B cell (primary cell): ENCODE data around the gene GCAT. TPM values are rescaled to one million over a fixed set of nuclear protein-coding genes. Genes with fewer than 3 reads are reported as not detected.
A peak's percentile ranks its signal among the peaks of the same experiment; 100 is the strongest.

Experiments used
- ATAC-seq: fragments of 200-7000 bp; cut with Tn5 transposase; one replicate; pipeline ENCODE4 v1.10.0; 2021; ENCODE audit warnings: low read depth, mild to moderate bottlenecking, moderate number of reproducible peaks, moderate library complexity
- CTCF ChIA-PET: fragments of 350-600 bp; sonication (Branson Sonifier 250); formaldehyde crosslinking; loops from one replicate; lab custom pipeline; 2021; ENCODE audit warnings: antibody characterized with exemption, inconsistent platforms; lab: Charles Lee
- POLR2A ChIA-PET: fragments of 350-600 bp; sonication (Branson Sonifier 250); formaldehyde crosslinking; loops from one replicate; lab custom pipeline; 2021; ENCODE audit warnings: antibody characterized with exemption; lab: Charles Lee
- DNase-seq: peaks from one replicate; pipeline ENCODE4 v3.0.0; 2013
- H2AFZ ChIP-seq: 2 replicates; pipeline ENCODE4 v1.6.1; 2012; ENCODE audit warnings: mild to moderate bottlenecking, low read depth, low read length; ENCODE audit not compliant: insufficient read depth, poor library complexity, severe bottlenecking
- H3K27ac ChIP-seq, 2 donors: 1 replicate in 1 of 2; 2 replicates in 1 of 2; pipeline ENCODE4 v1.5.1; 2012 to 2013; ENCODE audit warnings: low read length in 2 of 2, mild to moderate bottlenecking in 2 of 2, moderate library complexity in 1 of 2
- H3K27me3 ChIP-seq, 4 experiments: fragments of 200-600 bp in 1 of 4; sonication (generic) in 1 of 4; replicated peaks in 1 of 4; 1 replicate in 2 of 4; 2 replicates in 2 of 4; pipeline versions ENCODE4 v1.6.1 to v1.7.0; 2013 to 2016; ENCODE audit warnings: low read length in 3 of 4, mild to moderate bottlenecking in 2 of 4, mixed read lengths in 1 of 4, moderate library complexity in 1 of 4; ENCODE audit not compliant: insufficient read depth in 4 of 4, control insufficient read depth in 3 of 4; ENCODE audit errors: control extremely low read depth in 1 of 4
- H3K36me3 ChIP-seq, 2 experiments: replicated peaks in 1 of 2; 1 replicate in 1 of 2; 2 replicates in 1 of 2; pipeline versions ENCODE4 v1.6.1 to v1.7.1; 2013; ENCODE audit warnings: low read length in 1 of 2; ENCODE audit not compliant: insufficient read depth in 2 of 2, control insufficient read depth in 1 of 2; ENCODE audit errors: control extremely low read depth in 1 of 2, extremely low read depth in 1 of 2
- H3K4me1 ChIP-seq, 2 donors: fragments of 200-600 bp in 1 of 2; sonication (generic) in 1 of 2; 1 replicate in 1 of 2; 2 replicates in 1 of 2; pipeline versions ENCODE4 v1.5.1 to v1.6.1; 2013 to 2017; ENCODE audit warnings: low read length in 2 of 2; ENCODE audit not compliant: control insufficient read depth in 2 of 2, insufficient read depth in 2 of 2
- H3K4me2 ChIP-seq: replicated peaks from 2 replicates; pipeline ENCODE3; 2012; ENCODE audit warnings: mild to moderate bottlenecking, low read depth, low read length; ENCODE audit not compliant: poor library complexity, severe bottlenecking
- H3K4me3 ChIP-seq, 5 experiments: fragments of 200-600 bp in 1 of 5; sonication (generic) in 1 of 5; 1 replicate in 3 of 5; 2 replicates in 2 of 5; pipeline versions ENCODE4 v1.5.1 to v1.7.0; 2011 to 2016; ENCODE audit warnings: low read length in 4 of 5, mild to moderate bottlenecking in 4 of 5, low read depth in 2 of 5, control low read depth in 1 of 5, moderate library complexity in 1 of 5; ENCODE audit not compliant: insufficient read depth in 1 of 5; ENCODE audit errors: control extremely low read depth in 1 of 5, extremely low read depth in 1 of 5
- H3K79me2 ChIP-seq: fragments of 200-600 bp; sonication (generic); one replicate; pipeline ENCODE4 v1.6.0; 2016; ENCODE audit warnings: low read length; ENCODE audit not compliant: control insufficient read depth, insufficient read depth
- H3K9ac ChIP-seq: fragments of 200-600 bp; sonication (generic); 2 replicates; pipeline ENCODE4 v1.6.1; 2017; ENCODE audit warnings: mild to moderate bottlenecking, low read length, moderate library complexity
- H3K9me3 ChIP-seq, 3 donors: one replicate each; pipeline versions ENCODE4 v1.6.1 to v1.7.1; 2013; ENCODE audit warnings: low read length in 2 of 3; ENCODE audit not compliant: control insufficient read depth in 2 of 3, insufficient read depth in 1 of 3; ENCODE audit errors: control extremely low read depth in 1 of 3
- H4K20me1 ChIP-seq: 2 replicates; pipeline ENCODE4 v1.6.0; 2012; ENCODE audit warnings: mild to moderate bottlenecking, low read length; ENCODE audit not compliant: insufficient read depth, control insufficient read depth, poor library complexity, severe bottlenecking
- H3K27ac Mint-ChIP-seq: one replicate; pipeline ENCODE4 v1.8.0; 2021; ENCODE audit warnings: mixed read lengths
- H3K27me3 Mint-ChIP-seq: one replicate; pipeline ENCODE4 v1.8.0; 2021; ENCODE audit warnings: mixed read lengths
- H3K4me1 Mint-ChIP-seq: one replicate; pipeline ENCODE4 v1.8.0; 2021; ENCODE audit warnings: mixed read lengths
- H3K4me3 Mint-ChIP-seq: one replicate; pipeline ENCODE4 v1.8.0; 2021; ENCODE audit warnings: mixed read lengths
- H3K9me3 Mint-ChIP-seq: one replicate; pipeline ENCODE4 v1.8.0; 2022; ENCODE audit warnings: mixed read lengths; ENCODE audit not compliant: insufficient read depth
- EZH2 ChIP-seq: IDR thresholded peaks from 2 replicates; pipeline ENCODE4 v1.6.1; 2012; ENCODE audit warnings: borderline replicate concordance, low read depth, mild to moderate bottlenecking, moderate library complexity, low read length; ENCODE audit not compliant: insufficient read depth, poor library complexity, severe bottlenecking
- WGBS: methylation state at CpG from one replicate; pipeline ENCODE4 v1.1.5; 2013; ENCODE audit warnings: missing lambda C conversion rate; ENCODE audit not compliant: insufficient coverage; 5-methylcytosine and 5-hydroxymethylcytosine counted together
- intact Hi-C: fragments of 100-400 bp; cut with micrococcal nuclease; formaldehyde crosslinking; loops from one replicate; pipeline ENCODE4 v1.10.0; 2022
- polyA plus RNA-seq: library from polyadenylated mRNA; depleted of rRNA; stranded (reverse); fragments of >200 nt; gene quantifications from 2 replicates; pipeline ENCODE4 v1.2.3, GENCODE V29; 2012
- total RNA-seq, 2 donors: library from RNA; stranded (reverse); fragments of 120-200 nt in 1 of 2; gene quantifications; 1 replicate in 1 of 2; 2 replicates in 1 of 2; pipeline versions ENCODE4 v1.2.3 to v1.2.4, GENCODE V29; 2013 to 2022
- TF ChIP-seq, protein P1 (sequence below): fragments of 200-600 bp; IDR thresholded peaks from one replicate; pipeline ENCODE4 v1.8.0; 2022; ENCODE audit warnings: antibody characterized with exemption, mild to moderate bottlenecking

The GCAT gene
- total and polyA plus RNA-seq, 2 donors (not counting 1 experiment from before 2014, with no cell fraction given) = 0.15 to 0.47 TPM

DNA sequence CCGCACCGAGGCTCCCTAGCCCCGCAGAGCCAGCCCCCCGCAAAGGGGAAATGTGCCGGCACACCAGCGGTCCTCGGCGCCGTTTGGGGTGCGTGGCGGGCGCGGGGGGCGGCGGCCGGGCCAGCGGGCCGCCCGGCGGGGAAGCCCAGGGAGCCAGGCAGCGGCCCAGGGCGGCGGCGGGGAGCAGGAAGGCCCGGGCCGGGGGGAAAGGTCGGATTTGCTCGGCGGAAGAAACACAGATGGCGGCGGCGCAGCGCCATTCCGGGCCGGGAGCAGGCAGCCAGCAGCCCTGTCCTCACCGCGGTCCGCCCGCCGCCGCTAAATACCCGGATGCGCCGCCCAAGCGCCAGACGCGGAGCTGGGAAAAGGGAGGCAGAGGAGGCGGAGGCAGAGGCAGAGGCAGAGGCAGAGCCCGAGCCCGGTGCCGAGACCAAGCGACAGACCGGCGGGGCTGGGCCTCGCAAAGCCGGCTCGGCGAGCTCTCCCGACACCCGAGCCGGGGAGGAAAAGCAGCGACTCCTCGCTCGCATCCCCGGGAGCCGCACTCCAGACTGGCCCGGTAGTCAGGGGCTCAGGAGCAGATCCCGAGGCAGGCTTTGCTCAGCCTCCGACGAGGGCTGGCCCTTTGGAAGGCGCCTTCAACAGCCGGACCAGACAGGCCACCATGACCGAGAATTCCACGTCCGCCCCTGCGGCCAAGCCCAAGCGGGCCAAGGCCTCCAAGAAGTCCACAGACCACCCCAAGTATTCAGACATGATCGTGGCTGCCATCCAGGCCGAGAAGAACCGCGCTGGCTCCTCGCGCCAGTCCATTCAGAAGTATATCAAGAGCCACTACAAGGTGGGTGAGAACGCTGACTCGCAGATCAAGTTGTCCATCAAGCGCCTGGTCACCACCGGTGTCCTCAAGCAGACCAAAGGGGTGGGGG lies 2.6 kb upstream of the GCAT start:
- peak; percentile 6 for ATAC-seq
- H3K4me3 ChIP-seq = peak overlapping the region in 4 of 5 experiments; percentile 42 to 57 (median 50)
- POLR2A ChIA-PET = interaction anchor here (0.6 kb wide), 1 partner anchor 13 kb away, joined by 4 read pairs; no protein-coding TSS in a partner anchor
- intact Hi-C loops = no loop called here
- H3K27me3 ChIP-seq = peaks cover 0 to 91% (median 58%) of the 10 kb centered on the region in 4 experiments
- H3K9me3 Mint-ChIP-seq = no peaks in the 10 kb centered on the region
- CTCF ChIA-PET = interaction anchor here (0.7 to 0.9 kb wide), 2 partner anchors 12 kb away, joined by 3 to 5 read pairs; no protein-coding TSS in a partner anchor
- peak overlapping the region; percentile 89 for H3K4me2 ChIP-seq
- H3K27ac Mint-ChIP-seq = peak overlapping the region; percentile 59
- no peak overlapping the region for H3K27ac ChIP-seq
- H3K4me3 Mint-ChIP-seq = peak overlapping the region; percentile 74
- H3K27me3 Mint-ChIP-seq = peaks cover 59% of the 10 kb centered on the region
- 5% methylated on average over 87 of the region's 87 CpGs for WGBS
- H3K4me1 Mint-ChIP-seq = peaks cover 37% of the 10 kb centered on the region
- H4K20me1 ChIP-seq = peaks cover 5% of the 10 kb centered on the region
- peak overlapping the region; percentile 79 for H2AFZ ChIP-seq
- H3K4me1 ChIP-seq = peaks cover 59 to 68% of the 10 kb centered on the region in 2 donors
- TF ChIP-seq, protein P1, sequence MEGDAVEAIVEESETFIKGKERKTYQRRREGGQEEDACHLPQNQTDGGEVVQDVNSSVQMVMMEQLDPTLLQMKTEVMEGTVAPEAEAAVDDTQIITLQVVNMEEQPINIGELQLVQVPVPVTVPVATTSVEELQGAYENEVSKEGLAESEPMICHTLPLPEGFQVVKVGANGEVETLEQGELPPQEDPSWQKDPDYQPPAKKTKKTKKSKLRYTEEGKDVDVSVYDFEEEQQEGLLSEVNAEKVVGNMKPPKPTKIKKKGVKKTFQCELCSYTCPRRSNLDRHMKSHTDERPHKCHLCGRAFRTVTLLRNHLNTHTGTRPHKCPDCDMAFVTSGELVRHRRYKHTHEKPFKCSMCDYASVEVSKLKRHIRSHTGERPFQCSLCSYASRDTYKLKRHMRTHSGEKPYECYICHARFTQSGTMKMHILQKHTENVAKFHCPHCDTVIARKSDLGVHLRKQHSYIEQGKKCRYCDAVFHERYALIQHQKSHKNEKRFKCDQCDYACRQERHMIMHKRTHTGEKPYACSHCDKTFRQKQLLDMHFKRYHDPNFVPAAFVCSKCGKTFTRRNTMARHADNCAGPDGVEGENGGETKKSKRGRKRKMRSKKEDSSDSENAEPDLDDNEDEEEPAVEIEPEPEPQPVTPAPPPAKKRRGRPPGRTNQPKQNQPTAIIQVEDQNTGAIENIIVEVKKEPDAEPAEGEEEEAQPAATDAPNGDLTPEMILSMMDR = no peak
- peak; percentile 99 for TF ChIP-seq EZH2
- H3K9me3 ChIP-seq = peaks cover 0 to 39% (median 0%) of the 10 kb centered on the region in 3 donors
- no peaks in the 10 kb centered on the region for H3K36me3 ChIP-seq
- peak; percentile 72 for DNase-seq
- H3K79me2 ChIP-seq = no peaks in the 10 kb centered on the region
- H3K9ac ChIP-seq = peak overlapping the region; percentile 60
